Activated CD4-positive, alpha-beta memory T cell treated with anti-CD3 and anti-CD28 coated beads for 36 hours (primary cell): ENCODE results near the gene SLC17A9. TPM values are rescaled to one million over a fixed set of nuclear protein-coding genes. Genes with fewer than 3 reads are reported as not detected.

ENCODE experiments used
- CTCF ChIA-PET: fragments of 350-600 bp; sonication (Branson Sonifier 250); formaldehyde crosslinking; loops from one replicate; lab custom pipeline; 2021; ENCODE audit warnings: antibody characterized with exemption, inconsistent platforms; lab: Charles Lee
- POLR2A ChIA-PET: fragments of 350-600 bp; sonication (Branson Sonifier 250); formaldehyde crosslinking; loops from one replicate; lab custom pipeline; 2021; ENCODE audit warnings: antibody characterized with exemption; lab: Charles Lee
- DNase-seq: peaks from one replicate; pipeline ENCODE4 v3.0.0-alpha.2; 2020
- H3K27ac Mint-ChIP-seq: one replicate; pipeline ENCODE4 v1.8.0; 2021; ENCODE audit warnings: mixed read lengths
- H3K27me3 Mint-ChIP-seq: one replicate; pipeline ENCODE4 v1.8.0; 2021; ENCODE audit warnings: mixed read lengths
- H3K36me3 Mint-ChIP-seq: one replicate; pipeline ENCODE4 v1.8.0; 2021; ENCODE audit warnings: mixed read lengths
- H3K4me1 Mint-ChIP-seq: one replicate; pipeline ENCODE4 v1.8.0; 2021; ENCODE audit warnings: low read depth, mixed read lengths
- H3K4me3 Mint-ChIP-seq: one replicate; pipeline ENCODE4 v1.8.0; 2021; ENCODE audit warnings: mild to moderate bottlenecking, mixed read lengths
- H3K9me3 Mint-ChIP-seq: one replicate; pipeline ENCODE4 v1.8.0; 2021; ENCODE audit warnings: mixed read lengths
- intact Hi-C: fragments of 100-400 bp; cut with micrococcal nuclease; formaldehyde crosslinking; loops from one replicate; pipeline ENCODE4 v1.15.1; 2023
- total RNA-seq, 2 experiments: library from RNA; stranded (reverse); gene quantifications; one replicate each; pipeline ENCODE4 v1.2.3, GENCODE V29; 2021

The SLC17A9 gene
- total RNA-seq, 2 experiments from 2014 or later, result 9.5 to 9.7 TPM

GRCh38 chr20:62972845-62973745 is 20.6 kb downstream of the SLC17A9 start:
- H3K4me1 Mint-ChIP-seq, result peaks cover 26% of the 10 kb centered on the region
- DNase-seq, result no peak
- peaks cover 46% of the 10 kb centered on the region for H3K27me3 Mint-ChIP-seq
- ChIA-PET POLR2A (no interaction called here), CTCF (interaction anchor here (0.6 to 1.8 kb wide), 34 partner anchors 8 to 245 kb away, joined by 3 to 17 read pairs (median 4); partner anchors contain the start of genes DIDO1 and GID8)
- H3K27ac Mint-ChIP-seq, result no peak overlapping the region
- H3K36me3 Mint-ChIP-seq, result no peaks in the 10 kb centered on the region
- H3K9me3 Mint-ChIP-seq, result no peaks in the 10 kb centered on the region
- no peak overlapping the region for H3K4me3 Mint-ChIP-seq
- intact Hi-C loops, result loop anchor here (1.0 kb wide), 1 partner anchor 36 kb away; no protein-coding TSS in a partner anchor

- DNase-seq, result no peak
- no peaks in the 10 kb centered on the region for H3K36me3 Mint-ChIP-seq
- CTCF ChIA-PET, result interaction anchor here (1.0 kb wide), 1 partner anchor 30 kb away, joined by 4 read pairs; no protein-coding TSS in a partner anchor
- peaks cover 64% of the 10 kb centered on the region for H3K27me3 Mint-ChIP-seq
- intact Hi-C loops, result no loop called here
- H3K4me3 Mint-ChIP-seq, result no peak overlapping the region
- no peak overlapping the region for H3K27ac Mint-ChIP-seq
- peaks cover 33% of the 10 kb centered on the region for H3K4me1 Mint-ChIP-seq
- H3K9me3 Mint-ChIP-seq, result no peaks in the 10 kb centered on the region
- POLR2A ChIA-PET, result no interaction called here
Measured at GRCh38 chr20:62975251-62975760, 22.8 kb downstream of the SLC17A9 start.

- H3K27ac Mint-ChIP-seq, result no peak overlapping the region
- no peaks in the 10 kb centered on the region for H3K9me3 Mint-ChIP-seq
- peaks cover 68% of the 10 kb centered on the region for H3K27me3 Mint-ChIP-seq
- no peak for DNase-seq
- intact Hi-C loops, result loop anchor here (2.0 kb wide), 1 partner anchor 51 kb away; no protein-coding TSS in a partner anchor
- H3K4me1 Mint-ChIP-seq, result peaks cover 37% of the 10 kb centered on the region
- ChIA-PET POLR2A (no interaction called here), CTCF (interaction anchor here (1.0 kb wide), 1 partner anchor 29 kb away, joined by 4 read pairs; no protein-coding TSS in a partner anchor)
- H3K4me3 Mint-ChIP-seq, result peak overlapping the region; percentile 16
- H3K36me3 Mint-ChIP-seq, result no peaks in the 10 kb centered on the region
Measured at GRCh38 chr20:62975812-62976508, 23.5 kb downstream of the SLC17A9 start.

DNA sequence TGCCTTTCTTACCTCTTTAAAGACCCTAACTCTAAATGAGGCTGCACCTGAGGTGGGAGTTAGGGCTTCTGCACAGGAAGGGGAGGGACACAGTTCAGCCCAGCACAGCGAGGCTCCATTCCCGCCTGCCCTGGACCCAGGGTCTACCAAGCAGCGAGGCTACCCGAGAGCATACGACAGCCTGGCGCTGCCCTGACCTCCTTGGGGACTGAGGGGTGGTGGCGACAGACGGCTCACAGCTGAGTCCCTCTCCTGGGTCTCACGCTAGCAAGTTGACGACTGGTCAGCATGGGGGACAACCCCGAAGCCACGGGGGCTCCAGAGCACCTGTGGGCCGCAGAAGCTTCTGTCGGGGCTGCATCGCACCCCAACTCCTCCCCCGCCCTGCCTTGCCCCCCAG is 24.4 kb downstream of the SLC17A9 start:
- Mint-ChIP-seq H3K27ac (no peak overlapping the region), H3K9me3 (no peaks in the 10 kb centered on the region), H3K27me3 (peaks cover 65% of the 10 kb centered on the region), H3K36me3 (no peaks in the 10 kb centered on the region), H3K4me1 (peaks cover 44% of the 10 kb centered on the region), H3K4me3 (no peak overlapping the region)
- POLR2A ChIA-PET, result interaction anchor here (1.3 kb wide), 1 partner anchor 59 kb away, joined by 4 read pairs; no protein-coding TSS in a partner anchor
- DNase-seq, result no peak
- CTCF ChIA-PET, result interaction anchor here (1.1 to 5.9 kb wide), 3 partner anchors 29 to 71 kb away, joined by 3 to 27 read pairs (median 3); no protein-coding TSS in a partner anchor
- intact Hi-C loops, result loop anchor here (2.0 kb wide), 1 partner anchor 52 kb away; no protein-coding TSS in a partner anchor

DNA sequence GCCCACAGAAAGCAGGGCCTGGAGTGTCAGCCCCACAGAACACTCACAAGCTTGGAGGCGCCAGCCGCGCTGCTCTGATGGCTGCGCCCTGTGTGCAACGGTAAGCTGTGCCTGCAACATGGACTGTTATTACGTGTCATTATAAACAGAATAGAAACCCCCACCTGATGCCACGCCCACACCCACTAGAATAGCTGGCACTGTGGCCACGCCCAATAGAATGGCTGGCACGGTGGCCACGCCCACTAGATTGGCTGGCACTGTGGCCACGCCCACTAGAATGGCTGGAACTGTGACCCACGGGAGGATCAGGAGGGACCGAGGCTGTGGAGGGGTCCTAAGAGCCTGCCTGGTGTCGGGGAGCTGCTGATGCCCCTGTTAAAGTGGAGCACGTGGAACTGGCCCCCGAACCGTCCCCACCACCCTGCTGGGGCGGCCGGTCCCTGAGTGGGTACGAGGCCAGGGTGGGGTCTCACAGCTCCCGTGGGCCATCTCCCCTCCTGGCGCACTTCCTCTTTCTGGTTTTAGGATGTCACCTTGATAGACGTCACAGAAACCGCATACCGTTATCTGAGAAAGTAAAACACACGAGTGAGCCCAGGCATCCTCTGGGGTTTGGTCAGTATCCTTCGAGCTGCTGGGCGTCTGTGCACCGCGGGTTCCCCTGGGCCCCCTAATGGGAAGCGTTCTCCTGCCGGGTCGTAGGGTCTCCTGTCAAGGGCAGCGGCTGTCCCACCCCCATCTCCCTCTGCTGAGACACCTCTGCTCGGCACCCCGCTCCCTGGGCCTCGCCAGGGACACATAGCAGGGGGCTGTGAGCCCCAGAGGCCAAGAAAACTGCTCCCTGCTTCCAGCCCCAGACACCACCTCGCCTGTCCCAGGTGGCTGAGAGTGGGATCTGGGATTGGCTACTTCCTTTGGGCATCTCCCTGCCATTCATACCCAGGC is 25.4 kb downstream of the SLC17A9 start:
- intact Hi-C loops, result loop anchor here (2.0 kb wide), 1 partner anchor 53 kb away; no protein-coding TSS in a partner anchor
- peaks cover 58% of the 10 kb centered on the region for H3K27me3 Mint-ChIP-seq

GRCh38 chr20:62978561-62978943 is 26.0 kb downstream of the SLC17A9 start:
- DNase-seq, result no peak
- peaks cover 54% of the 10 kb centered on the region for H3K27me3 Mint-ChIP-seq
- no peaks in the 10 kb centered on the region for H3K36me3 Mint-ChIP-seq
- peaks cover 40% of the 10 kb centered on the region for H3K4me1 Mint-ChIP-seq
- intact Hi-C loops, result no loop called here
- no peaks in the 10 kb centered on the region for H3K9me3 Mint-ChIP-seq
- CTCF ChIA-PET, result interaction anchor here (5.9 kb wide), 1 partner anchor 30 kb away, joined by 27 read pairs; no protein-coding TSS in a partner anchor
- H3K27ac Mint-ChIP-seq, result no peak overlapping the region
- POLR2A ChIA-PET, result interaction anchor here (0.6 kb wide), 1 partner anchor 23 kb away, joined by 3 read pairs; no protein-coding TSS in a partner anchor
- H3K4me3 Mint-ChIP-seq, result no peak overlapping the region

More for the DNA sequence above, 25.4 kb downstream of the SLC17A9 start:
- Mint-ChIP-seq H3K9me3 (no peaks in the 10 kb centered on the region), H3K27ac (no peak overlapping the region), H3K4me3 (peak overlapping the region; percentile 12), H3K4me1 (peaks cover 40% of the 10 kb centered on the region), H3K36me3 (no peaks in the 10 kb centered on the region)
- peak; percentile 88 for DNase-seq
- POLR2A ChIA-PET, result interaction anchor here (0.6 to 1.3 kb wide), 3 partner anchors 23 to 237 kb away, joined by 3 to 4 read pairs (median 3); no protein-coding TSS in a partner anchor
- CTCF ChIA-PET, result interaction anchor here (1.1 to 5.9 kb wide), 3 partner anchors 28 to 72 kb away, joined by 3 to 27 read pairs (median 3); no protein-coding TSS in a partner anchor

DNA sequence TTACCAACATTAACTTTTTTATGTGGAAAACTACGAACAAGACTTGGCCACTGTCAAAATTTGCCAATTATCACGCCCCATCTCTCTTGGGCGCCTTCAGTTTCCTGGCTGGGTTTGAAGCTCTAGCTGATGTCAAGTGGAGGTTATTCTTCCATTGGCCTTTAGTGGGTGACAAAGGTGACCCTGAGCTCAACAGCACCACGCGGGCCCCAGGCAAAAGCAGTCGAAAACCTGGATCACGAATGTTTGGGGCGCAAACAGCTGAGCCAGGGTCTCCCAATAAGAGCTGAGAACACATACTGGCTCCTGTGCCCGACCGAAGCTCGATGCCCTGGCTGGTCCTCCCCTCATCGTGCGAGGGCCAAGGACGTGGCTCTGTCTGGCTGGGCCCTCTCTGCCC is 26.8 kb downstream of the SLC17A9 start:
- peaks cover 40% of the 10 kb centered on the region for H3K4me1 Mint-ChIP-seq
- no peak overlapping the region for H3K27ac Mint-ChIP-seq
- peaks cover 49% of the 10 kb centered on the region for H3K27me3 Mint-ChIP-seq
- no peaks in the 10 kb centered on the region for H3K9me3 Mint-ChIP-seq
- H3K36me3 Mint-ChIP-seq, result no peaks in the 10 kb centered on the region
- ChIA-PET CTCF (interaction anchor here (0.8 to 5.9 kb wide), 7 partner anchors 9 to 243 kb away, joined by 3 to 27 read pairs (median 3); no protein-coding TSS in a partner anchor), POLR2A (no interaction called here)
- H3K4me3 Mint-ChIP-seq, result no peak overlapping the region
- DNase-seq, result no peak
- intact Hi-C loops, result no loop called here

- Mint-ChIP-seq H3K4me3 (no peak overlapping the region), H3K9me3 (no peaks in the 10 kb centered on the region), H3K27ac (no peak overlapping the region), H3K36me3 (no peaks in the 10 kb centered on the region), H3K27me3 (peaks cover 45% of the 10 kb centered on the region), H3K4me1 (peaks cover 40% of the 10 kb centered on the region)
- CTCF ChIA-PET, result interaction anchor here (0.8 to 5.9 kb wide), 9 partner anchors 8 to 243 kb away, joined by 3 to 27 read pairs (median 3); no protein-coding TSS in a partner anchor
- intact Hi-C loops, result no loop called here
- POLR2A ChIA-PET, result interaction anchor here (0.7 kb wide), 1 partner anchor 274 kb away, joined by 3 read pairs; no protein-coding TSS in a partner anchor
- DNase-seq, result no peak
Measured at GRCh38 chr20:62979876-62980373, 27.4 kb downstream of the SLC17A9 start.

GRCh38 chr20:62980380-62980960 is 28.0 kb downstream of the SLC17A9 start:
- no peak overlapping the region for H3K4me3 Mint-ChIP-seq
- no peak overlapping the region for H3K27ac Mint-ChIP-seq
- H3K4me1 Mint-ChIP-seq, result peaks cover 40% of the 10 kb centered on the region
- ChIA-PET POLR2A (interaction anchor here (0.7 kb wide), 1 partner anchor 274 kb away, joined by 3 read pairs; no protein-coding TSS in a partner anchor), CTCF (interaction anchor here (0.8 to 5.9 kb wide), 8 partner anchors 8 to 242 kb away, joined by 3 to 27 read pairs (median 3); no protein-coding TSS in a partner anchor)
- no peaks in the 10 kb centered on the region for H3K36me3 Mint-ChIP-seq
- H3K27me3 Mint-ChIP-seq, result peaks cover 42% of the 10 kb centered on the region
- no peak for DNase-seq
- H3K9me3 Mint-ChIP-seq, result no peaks in the 10 kb centered on the region
- intact Hi-C loops, result no loop called here

DNA sequence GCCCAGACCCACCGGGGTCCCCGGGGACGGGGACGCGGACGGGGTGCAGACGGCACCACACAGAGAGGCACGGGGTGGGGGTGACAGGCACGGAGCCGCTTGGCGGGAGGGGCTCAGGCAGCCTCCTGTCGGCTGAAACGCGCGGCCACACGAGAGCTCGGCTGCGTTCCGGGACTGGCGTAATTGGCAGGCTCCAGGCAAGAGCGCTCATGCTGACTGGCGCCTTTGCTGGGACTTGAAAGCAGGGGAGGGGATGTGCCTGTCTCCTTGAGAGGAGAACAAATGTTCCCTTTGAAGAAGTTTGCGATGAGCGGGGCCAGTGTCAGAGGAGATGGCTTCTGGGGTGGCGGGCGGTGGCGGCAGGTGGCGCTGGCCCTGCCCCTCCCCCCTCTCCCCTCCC is 28.5 kb downstream of the SLC17A9 start:
- intact Hi-C loops, result no loop called here
- Mint-ChIP-seq H3K27me3 (peaks cover 37% of the 10 kb centered on the region), H3K9me3 (no peaks in the 10 kb centered on the region), H3K4me3 (no peak overlapping the region), H3K27ac (no peak overlapping the region), H3K4me1 (peaks cover 40% of the 10 kb centered on the region), H3K36me3 (no peaks in the 10 kb centered on the region)
- POLR2A ChIA-PET, result no interaction called here
- CTCF ChIA-PET, result interaction anchor here (0.9 to 5.9 kb wide), 4 partner anchors 9 to 75 kb away, joined by 3 to 27 read pairs (median 7); no protein-coding TSS in a partner anchor
- peak; percentile 52 for DNase-seq
